HepG2 (cell line): Measurements from ENCODE around the gene SPINDOC. TPM values are rescaled to one million over a fixed set of nuclear protein-coding genes. Genes with fewer than 3 reads are reported as not detected.

Source experiments
- ADNP ChIP-seq: sonication (generic); formaldehyde crosslinking; IDR thresholded peaks from 2 replicates; pipeline ENCODE4 v1.4.0; 2020; ENCODE audit warnings: missing genetic modification reagents
- AGO1 ChIP-seq: fragments of 200-400 bp; formaldehyde crosslinking; IDR thresholded peaks from 2 replicates; pipeline ENCODE4 v1.6.1; 2017; ENCODE audit warnings: mild to moderate bottlenecking, low read depth, low read length, moderate library complexity; ENCODE audit not compliant: poor library complexity, severe bottlenecking
- ATF4 ChIP-seq, 2 experiments: fragments of 450-650 bp in 1 of 2; sonication (generic) in 1 of 2; formaldehyde crosslinking; IDR thresholded peaks; 2 replicates each; pipeline versions ENCODE4 v1.5.0 to v1.8.0; 2020 to 2022; ENCODE audit warnings: mild to moderate bottlenecking in 1 of 2, missing genetic modification reagents in 1 of 2
- ATF7-NPFF ChIP-seq: sonication (generic); formaldehyde crosslinking; IDR thresholded peaks from 2 replicates; pipeline ENCODE4 v1.8.1; 2023; ENCODE audit warnings: mild to moderate bottlenecking, low read depth, missing genetic modification reagents, moderate library complexity
- CHD2 ChIP-seq: IDR thresholded peaks from 2 replicates; pipeline ENCODE4 v1.6.1; 2011; ENCODE audit warnings: low read depth, low read length, improper control_type of control experiment
- MIER2 ChIP-seq: IDR thresholded peaks from 2 replicates; pipeline ENCODE4 v1.6.1; 2016; ENCODE audit warnings: missing biosample characterization, missing genetic modification reagents
- NFAT5 ChIP-seq: sonication (generic); formaldehyde crosslinking; IDR thresholded peaks from 2 replicates; pipeline ENCODE4 v1.4.0; 2020; ENCODE audit warnings: missing genetic modification reagents
- NFE2L1 ChIP-seq: sonication (generic); formaldehyde crosslinking; IDR thresholded peaks from 2 replicates; pipeline ENCODE4 v1.4.0; 2020; ENCODE audit warnings: missing genetic modification reagents, mild to moderate bottlenecking, borderline replicate concordance
- PLSCR1 ChIP-seq: sonication (generic); formaldehyde crosslinking; IDR thresholded peaks from 2 replicates; pipeline ENCODE4 v1.5.0; 2020; ENCODE audit warnings: missing genetic modification reagents, mild to moderate bottlenecking, borderline replicate concordance
- PRPF4 ChIP-seq: fragments of 200-400 bp; formaldehyde crosslinking; IDR thresholded peaks from 2 replicates; pipeline ENCODE4 v1.6.1; 2016; ENCODE audit warnings: low read length, low read depth; ENCODE audit not compliant: poor library complexity, severe bottlenecking
- RAD21 ChIP-seq: fragments of 450-650 bp; formaldehyde crosslinking; IDR thresholded peaks from 2 replicates; pipeline ENCODE4 v1.5.0; 2020; ENCODE audit warnings: mild to moderate bottlenecking
- RARG ChIP-seq: sonication (generic); formaldehyde crosslinking; IDR thresholded peaks from 2 replicates; pipeline ENCODE4 v1.4.0; 2020; ENCODE audit warnings: low read depth, mild to moderate bottlenecking, missing genetic modification reagents
- RNF2 ChIP-seq: fragments of 450-650 bp; conservative IDR thresholded peaks from 2 replicates; pipeline ENCODE4 v1.6.1; 2016; ENCODE audit warnings: low read depth
- SOX5 ChIP-seq: IDR thresholded peaks from 2 replicates; pipeline ENCODE4 v1.6.1; 2016; ENCODE audit warnings: borderline replicate concordance
- TFAP4 ChIP-seq: sonication (generic); IDR thresholded peaks from 2 replicates; pipeline ENCODE4 v1.6.1; 2016; ENCODE audit warnings: low read depth, borderline replicate concordance
- ZIK1 ChIP-seq: sonication (generic); formaldehyde crosslinking; IDR thresholded peaks from 2 replicates; pipeline ENCODE4 v1.5.0; 2020; ENCODE audit warnings: mild to moderate bottlenecking, low read depth, missing genetic modification reagents, borderline replicate concordance
- ZNF446 ChIP-seq: sonication (generic); formaldehyde crosslinking; IDR thresholded peaks from 2 replicates; pipeline ENCODE4 v1.5.0; 2020; ENCODE audit warnings: mild to moderate bottlenecking, missing genetic modification reagents
- ZNF484 ChIP-seq: sonication (generic); formaldehyde crosslinking; IDR thresholded peaks from 2 replicates; pipeline ENCODE4 v1.5.1; 2020; ENCODE audit warnings: mild to moderate bottlenecking, low read depth, missing genetic modification reagents, borderline replicate concordance
- ZNF772 ChIP-seq: sonication (generic); formaldehyde crosslinking; IDR thresholded peaks from 2 replicates; pipeline ENCODE4 v1.5.0; 2020; ENCODE audit warnings: mild to moderate bottlenecking, missing genetic modification reagents
- ZNF773 ChIP-seq: sonication (generic); formaldehyde crosslinking; IDR thresholded peaks from 2 replicates; pipeline ENCODE4 v1.4.0; 2020; ENCODE audit warnings: missing genetic modification reagents, borderline replicate concordance
- ZSCAN5A ChIP-seq: sonication (generic); formaldehyde crosslinking; IDR thresholded peaks from 2 replicates; pipeline ENCODE4 v1.8.0; 2022; ENCODE audit warnings: mild to moderate bottlenecking, missing genetic modification reagents, borderline replicate concordance
- polyA plus RNA-seq, 8 experiments: library from polyadenylated mRNA; depleted of rRNA in 3 of 8; stranded (reverse) in 7 of 8; unstranded in 1 of 8; fragments of >200 nt; fragmentation: Illumina TruSeq in 4 of 8; extraction: Trizol in 4 of 8; gene quantifications; 2 replicates each; pipeline versions ENCODE4 v1.2.1 to v1.2.3, GENCODE V29; 2011 to 2016; ENCODE audit warnings: low read depth in 4 of 8, missing spikeins in 1 of 8, mixed read lengths in 1 of 8; ENCODE audit not compliant: insufficient read depth in 1 of 8
- total RNA-seq, 5 experiments: library from RNA; depleted of rRNA; stranded (reverse); fragments of >200 nt; fragmentation: Illumina TruSeq; extraction: Trizol; gene quantifications; 2 replicates each; pipeline ENCODE4 v1.2.3, GENCODE V29; 2016; ENCODE audit warnings: low read depth in 1 of 5

SPINDOC gene
- total and polyA plus RNA-seq, 2 of the 13 experiments (the other 11 are each of a cell fraction or from before 2014, with no cell fraction given), result 21.4 to 29.9 TPM

GRCh38 chr11:63862923-63863322 is 49.7 kb downstream of the SPINDOC start (continued):
- TF ChIP-seq ZIK1, result no peak
- TF ChIP-seq SOX5 (CRISPR knock-in tag), result peak; percentile 46; the same call in 1 of the 2 replicates
- no peak for TF ChIP-seq AGO1
- no peak for TF ChIP-seq PRPF4
- no peak for TF ChIP-seq ZNF446
- no peak for TF ChIP-seq RARG (CRISPR knock-in tag)
- no peak for TF ChIP-seq NFAT5
- no peak for TF ChIP-seq PLSCR1
- no peak for TF ChIP-seq CHD2
- no peak for TF ChIP-seq ZNF772 (CRISPR knock-in tag)
- TF ChIP-seq ATF7-NPFF (CRISPR knock-in tag), result no peak
- TF ChIP-seq ATF4 (CRISPR knock-in tag; IDR thresholded peaks at IDR 0.05), result no peak
- no peak for TF ChIP-seq ZNF773 (CRISPR knock-in tag)
- TF ChIP-seq MIER2 (CRISPR knock-in tag), result no peak
- TF ChIP-seq ADNP, result no peak; the same call in 1 of the 2 replicates
- TF ChIP-seq ZNF484, result no peak
- no peak for TF ChIP-seq RAD21 (CRISPR knock-in tag)
- TF ChIP-seq ZSCAN5A (CRISPR knock-in tag), result no peak
- TF ChIP-seq RNF2, result no peak
- TF ChIP-seq TFAP4, result no peak
- no peak for TF ChIP-seq NFE2L1 (CRISPR knock-in tag)
